GM12878 (cell line): Measurements from ENCODE around the gene ZCCHC2. TPM values are rescaled to one million over a fixed set of nuclear protein-coding genes. Genes with fewer than 3 reads are reported as not detected.

Experiments used
- ASH2L ChIP-seq: fragments of 300-600, 200-600 bp; sonication (generic); IDR thresholded peaks from 2 replicates; pipeline ENCODE4 v1.6.1; 2017; ENCODE audit warnings: low read depth, mild to moderate bottlenecking, borderline replicate concordance
- ATF7 ChIP-seq: fragments of 450-650 bp; IDR thresholded peaks from 2 replicates; pipeline ENCODE4 v1.6.1; 2016; ENCODE audit warnings: low read depth, mild to moderate bottlenecking
- EGR1 ChIP-seq, 2 experiments: IDR thresholded peaks; 1 replicate in 1 of 2; 2 replicates in 1 of 2; pipeline ENCODE4 v1.6.1; 2011 to 2012; ENCODE audit warnings: low read depth in 2 of 2, low read length in 2 of 2, borderline replicate concordance in 1 of 2, mild to moderate bottlenecking in 1 of 2, moderate library complexity in 1 of 2
- MTA3 ChIP-seq: IDR thresholded peaks from 2 replicates; pipeline ENCODE4 v1.6.1; 2012; ENCODE audit warnings: low read length, inconsistent platforms, borderline replicate concordance
- NFIC ChIP-seq: IDR thresholded peaks from 2 replicates; pipeline ENCODE4 v1.6.1; 2012; ENCODE audit warnings: low read depth, mild to moderate bottlenecking, inconsistent platforms, low read length, moderate library complexity
- RELA ChIP-seq: fragments of 450-650 bp; IDR thresholded peaks from 2 replicates; pipeline ENCODE4 v1.8.0; 2014; ENCODE audit warnings: borderline replicate concordance; ENCODE audit not compliant: partially characterized antibody
- RFX5 ChIP-seq: IDR thresholded peaks from 2 replicates; pipeline ENCODE4 v1.6.1; 2011; ENCODE audit warnings: low read depth, low read length, improper control_type of control experiment
- SMAD1 ChIP-seq: fragments of 450-650 bp; IDR thresholded peaks from 2 replicates; pipeline ENCODE4 v1.6.1; 2018; ENCODE audit warnings: mild to moderate bottlenecking, low read depth; ENCODE audit not compliant: partially characterized antibody
- SP1 ChIP-seq: IDR thresholded peaks from one replicate; pipeline ENCODE4 v1.6.1; 2011; ENCODE audit warnings: low read depth, low read length
- polyA plus RNA-seq, 11 experiments: library from polyadenylated mRNA; depleted of rRNA in 4 of 11; unstranded in 6 of 11; stranded (reverse) in 5 of 11; fragments of >200 nt; fragmentation: Nextera tagmentation in 4 of 11; fragmentation: Illumina TruSeq in 1 of 11; extraction: Ambion mirVana in 4 of 11; extraction: Trizol in 1 of 11; gene quantifications; 1 replicate in 1 of 11; 2 replicates in 10 of 11; pipeline versions ENCODE4 v1.2.1 to v1.2.3, GENCODE V29; 2011 to 2016; ENCODE audit warnings: inconsistent platforms in 2 of 11, missing spikeins in 2 of 11, low read depth in 1 of 11
- total RNA-seq, 4 experiments: library from RNA; depleted of rRNA in 3 of 4; stranded (reverse); fragments of >200 nt in 3 of 4; fragmentation: Illumina TruSeq in 1 of 4; extraction: Trizol in 1 of 4; gene quantifications; 2 replicates each; pipeline versions ENCODE4 v1.2.1 to v1.2.3, GENCODE V29; 2013 to 2021
- TF ChIP-seq, protein P1 (sequence below): fragments of 450-650 bp; conservative IDR thresholded peaks from 2 replicates; pipeline ENCODE4 v1.6.1; 2017; ENCODE audit warnings: mild to moderate bottlenecking, moderate library complexity
- TF ChIP-seq, protein P2 (sequence below): fragments of 450-650 bp; IDR thresholded peaks from 2 replicates; pipeline ENCODE4 v1.6.1; 2018; ENCODE audit warnings: mild to moderate bottlenecking, low read depth, moderate library complexity; ENCODE audit not compliant: partially characterized antibody
- TF ChIP-seq, protein P3 (sequence below): fragments of 450-650 bp; IDR thresholded peaks from 2 replicates; pipeline ENCODE4 v1.6.1; 2017; ENCODE audit warnings: borderline replicate concordance
- TF ChIP-seq, protein P4 (sequence below): fragments of 450-650 bp; IDR thresholded peaks from 2 replicates; pipeline ENCODE4 v1.6.1; 2018; ENCODE audit warnings: borderline replicate concordance, mild to moderate bottlenecking; ENCODE audit not compliant: partially characterized antibody
- TF ChIP-seq, protein P5 (sequence below): IDR thresholded peaks from 2 replicates; pipeline ENCODE4 v1.6.1; 2011; ENCODE audit warnings: low read depth, mild to moderate bottlenecking, low read length, moderate library complexity, borderline replicate concordance; ENCODE audit errors: extremely low read depth
- TF ChIP-seq, protein P6 (sequence below): fragments of 450-650 bp; IDR thresholded peaks from 2 replicates; pipeline ENCODE4 v1.6.1; 2014; ENCODE audit warnings: mild to moderate bottlenecking
- TF ChIP-seq, protein P7 (sequence below): fragments of 450-650 bp; IDR thresholded peaks from 2 replicates; pipeline ENCODE4 v1.6.1; 2017; ENCODE audit warnings: low read depth, mild to moderate bottlenecking, moderate library complexity

ZCCHC2 gene
- total and polyA plus RNA-seq, 10 of the 15 experiments (the other 5 are each of a cell fraction or from before 2014, with no cell fraction given) = 1.7 to 17.4 (median 8.6) TPM

DNA sequence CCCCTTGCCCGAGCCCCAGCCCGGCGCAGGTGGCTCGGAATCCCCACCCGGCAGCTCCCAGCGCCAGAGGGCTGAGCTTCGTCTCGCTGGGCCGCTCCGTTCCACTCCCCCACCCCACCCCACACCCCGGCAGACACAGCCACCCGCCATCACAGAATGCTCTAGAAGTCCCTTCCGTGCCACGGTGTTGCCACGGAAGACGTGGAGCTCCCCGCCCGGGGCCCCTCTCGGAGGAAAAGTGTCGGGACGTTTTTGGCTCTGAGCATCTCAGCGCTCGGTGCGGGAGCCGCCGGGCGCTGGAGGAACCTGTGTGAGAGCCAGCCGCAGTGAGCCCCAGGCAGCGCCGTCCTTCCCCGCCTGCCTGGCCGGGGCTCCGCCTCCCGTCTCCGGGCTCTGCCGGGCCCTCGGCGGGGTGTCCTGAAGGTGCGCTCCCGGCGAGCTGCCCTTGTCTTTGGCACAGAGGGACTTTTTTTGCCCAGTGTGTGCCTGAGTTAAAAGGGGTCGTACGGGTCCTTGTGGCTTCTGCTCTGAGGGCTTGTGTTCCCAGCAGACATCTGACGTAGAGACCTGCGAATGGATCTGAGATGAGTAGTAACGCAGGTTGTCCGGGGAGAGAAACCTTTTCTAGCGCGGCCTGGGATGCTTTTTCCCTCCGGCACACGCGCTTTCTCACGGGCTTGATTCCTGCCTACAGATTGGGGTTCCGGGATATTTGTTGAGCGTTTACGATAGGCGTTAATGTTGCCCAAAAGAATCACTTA lies 1.8 kb downstream of the ZCCHC2 start (continued):
- TF ChIP-seq, protein P1, sequence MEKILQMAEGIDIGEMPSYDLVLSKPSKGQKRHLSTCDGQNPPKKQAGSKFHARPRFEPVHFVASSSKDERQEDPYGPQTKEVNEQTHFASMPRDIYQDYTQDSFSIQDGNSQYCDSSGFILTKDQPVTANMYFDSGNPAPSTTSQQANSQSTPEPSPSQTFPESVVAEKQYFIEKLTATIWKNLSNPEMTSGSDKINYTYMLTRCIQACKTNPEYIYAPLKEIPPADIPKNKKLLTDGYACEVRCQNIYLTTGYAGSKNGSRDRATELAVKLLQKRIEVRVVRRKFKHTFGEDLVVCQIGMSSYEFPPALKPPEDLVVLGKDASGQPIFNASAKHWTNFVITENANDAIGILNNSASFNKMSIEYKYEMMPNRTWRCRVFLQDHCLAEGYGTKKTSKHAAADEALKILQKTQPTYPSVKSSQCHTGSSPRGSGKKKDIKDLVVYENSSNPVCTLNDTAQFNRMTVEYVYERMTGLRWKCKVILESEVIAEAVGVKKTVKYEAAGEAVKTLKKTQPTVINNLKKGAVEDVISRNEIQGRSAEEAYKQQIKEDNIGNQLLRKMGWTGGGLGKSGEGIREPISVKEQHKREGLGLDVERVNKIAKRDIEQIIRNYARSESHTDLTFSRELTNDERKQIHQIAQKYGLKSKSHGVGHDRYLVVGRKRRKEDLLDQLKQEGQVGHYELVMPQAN = no peak
- TF ChIP-seq RFX5 (no peak), MTA3 (no peak), RELA (no peak), ASH2L (no peak), NFIC (no peak), SMAD1 (no peak), EGR1 (IDR thresholded peaks at IDR 0.05; ENCODE audit: borderline replicate concordance in 1 of 2, low read depth in 2 of 2, low read length in 2 of 2) (no peak), ATF7 (no peak), SP1 (no peak)
- TF ChIP-seq, protein P2, sequence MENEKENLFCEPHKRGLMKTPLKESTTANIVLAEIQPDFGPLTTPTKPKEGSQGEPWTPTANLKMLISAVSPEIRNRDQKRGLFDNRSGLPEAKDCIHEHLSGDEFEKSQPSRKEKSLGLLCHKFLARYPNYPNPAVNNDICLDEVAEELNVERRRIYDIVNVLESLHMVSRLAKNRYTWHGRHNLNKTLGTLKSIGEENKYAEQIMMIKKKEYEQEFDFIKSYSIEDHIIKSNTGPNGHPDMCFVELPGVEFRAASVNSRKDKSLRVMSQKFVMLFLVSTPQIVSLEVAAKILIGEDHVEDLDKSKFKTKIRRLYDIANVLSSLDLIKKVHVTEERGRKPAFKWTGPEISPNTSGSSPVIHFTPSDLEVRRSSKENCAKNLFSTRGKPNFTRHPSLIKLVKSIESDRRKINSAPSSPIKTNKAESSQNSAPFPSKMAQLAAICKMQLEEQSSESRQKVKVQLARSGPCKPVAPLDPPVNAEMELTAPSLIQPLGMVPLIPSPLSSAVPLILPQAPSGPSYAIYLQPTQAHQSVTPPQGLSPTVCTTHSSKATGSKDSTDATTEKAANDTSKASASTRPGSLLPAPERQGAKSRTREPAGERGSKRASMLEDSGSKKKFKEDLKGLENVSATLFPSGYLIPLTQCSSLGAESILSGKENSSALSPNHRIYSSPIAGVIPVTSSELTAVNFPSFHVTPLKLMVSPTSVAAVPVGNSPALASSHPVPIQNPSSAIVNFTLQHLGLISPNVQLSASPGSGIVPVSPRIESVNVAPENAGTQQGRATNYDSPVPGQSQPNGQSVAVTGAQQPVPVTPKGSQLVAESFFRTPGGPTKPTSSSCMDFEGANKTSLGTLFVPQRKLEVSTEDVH = no peak
- TF ChIP-seq, protein P3, sequence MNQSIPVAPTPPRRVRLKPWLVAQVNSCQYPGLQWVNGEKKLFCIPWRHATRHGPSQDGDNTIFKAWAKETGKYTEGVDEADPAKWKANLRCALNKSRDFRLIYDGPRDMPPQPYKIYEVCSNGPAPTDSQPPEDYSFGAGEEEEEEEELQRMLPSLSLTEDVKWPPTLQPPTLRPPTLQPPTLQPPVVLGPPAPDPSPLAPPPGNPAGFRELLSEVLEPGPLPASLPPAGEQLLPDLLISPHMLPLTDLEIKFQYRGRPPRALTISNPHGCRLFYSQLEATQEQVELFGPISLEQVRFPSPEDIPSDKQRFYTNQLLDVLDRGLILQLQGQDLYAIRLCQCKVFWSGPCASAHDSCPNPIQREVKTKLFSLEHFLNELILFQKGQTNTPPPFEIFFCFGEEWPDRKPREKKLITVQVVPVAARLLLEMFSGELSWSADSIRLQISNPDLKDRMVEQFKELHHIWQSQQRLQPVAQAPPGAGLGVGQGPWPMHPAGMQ = no peak
- TF ChIP-seq, protein P4, sequence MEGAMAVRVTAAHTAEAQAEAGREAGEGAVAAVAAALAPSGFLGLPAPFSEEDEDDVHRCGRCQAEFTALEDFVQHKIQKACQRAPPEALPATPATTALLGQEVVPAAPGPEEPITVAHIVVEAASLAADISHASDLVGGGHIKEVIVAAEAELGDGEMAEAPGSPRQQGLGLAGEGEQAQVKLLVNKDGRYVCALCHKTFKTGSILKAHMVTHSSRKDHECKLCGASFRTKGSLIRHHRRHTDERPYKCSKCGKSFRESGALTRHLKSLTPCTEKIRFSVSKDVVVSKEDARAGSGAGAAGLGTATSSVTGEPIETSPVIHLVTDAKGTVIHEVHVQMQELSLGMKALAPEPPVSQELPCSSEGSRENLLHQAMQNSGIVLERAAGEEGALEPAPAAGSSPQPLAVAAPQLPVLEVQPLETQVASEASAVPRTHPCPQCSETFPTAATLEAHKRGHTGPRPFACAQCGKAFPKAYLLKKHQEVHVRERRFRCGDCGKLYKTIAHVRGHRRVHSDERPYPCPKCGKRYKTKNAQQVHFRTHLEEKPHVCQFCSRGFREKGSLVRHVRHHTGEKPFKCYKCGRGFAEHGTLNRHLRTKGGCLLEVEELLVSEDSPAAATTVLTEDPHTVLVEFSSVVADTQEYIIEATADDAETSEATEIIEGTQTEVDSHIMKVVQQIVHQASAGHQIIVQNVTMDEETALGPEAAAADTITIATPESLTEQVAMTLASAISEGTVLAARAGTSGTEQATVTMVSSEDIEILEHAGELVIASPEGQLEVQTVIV = no peak
- TF ChIP-seq, protein P5, sequence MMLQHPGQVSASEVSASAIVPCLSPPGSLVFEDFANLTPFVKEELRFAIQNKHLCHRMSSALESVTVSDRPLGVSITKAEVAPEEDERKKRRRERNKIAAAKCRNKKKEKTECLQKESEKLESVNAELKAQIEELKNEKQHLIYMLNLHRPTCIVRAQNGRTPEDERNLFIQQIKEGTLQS = no peak
- TF ChIP-seq, protein P6, sequence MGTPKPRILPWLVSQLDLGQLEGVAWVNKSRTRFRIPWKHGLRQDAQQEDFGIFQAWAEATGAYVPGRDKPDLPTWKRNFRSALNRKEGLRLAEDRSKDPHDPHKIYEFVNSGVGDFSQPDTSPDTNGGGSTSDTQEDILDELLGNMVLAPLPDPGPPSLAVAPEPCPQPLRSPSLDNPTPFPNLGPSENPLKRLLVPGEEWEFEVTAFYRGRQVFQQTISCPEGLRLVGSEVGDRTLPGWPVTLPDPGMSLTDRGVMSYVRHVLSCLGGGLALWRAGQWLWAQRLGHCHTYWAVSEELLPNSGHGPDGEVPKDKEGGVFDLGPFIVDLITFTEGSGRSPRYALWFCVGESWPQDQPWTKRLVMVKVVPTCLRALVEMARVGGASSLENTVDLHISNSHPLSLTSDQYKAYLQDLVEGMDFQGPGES = no peak
- TF ChIP-seq, protein P7, sequence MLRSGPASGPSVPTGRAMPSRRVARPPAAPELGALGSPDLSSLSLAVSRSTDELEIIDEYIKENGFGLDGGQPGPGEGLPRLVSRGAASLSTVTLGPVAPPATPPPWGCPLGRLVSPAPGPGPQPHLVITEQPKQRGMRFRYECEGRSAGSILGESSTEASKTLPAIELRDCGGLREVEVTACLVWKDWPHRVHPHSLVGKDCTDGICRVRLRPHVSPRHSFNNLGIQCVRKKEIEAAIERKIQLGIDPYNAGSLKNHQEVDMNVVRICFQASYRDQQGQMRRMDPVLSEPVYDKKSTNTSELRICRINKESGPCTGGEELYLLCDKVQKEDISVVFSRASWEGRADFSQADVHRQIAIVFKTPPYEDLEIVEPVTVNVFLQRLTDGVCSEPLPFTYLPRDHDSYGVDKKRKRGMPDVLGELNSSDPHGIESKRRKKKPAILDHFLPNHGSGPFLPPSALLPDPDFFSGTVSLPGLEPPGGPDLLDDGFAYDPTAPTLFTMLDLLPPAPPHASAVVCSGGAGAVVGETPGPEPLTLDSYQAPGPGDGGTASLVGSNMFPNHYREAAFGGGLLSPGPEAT = no peak; the same call in 1 of the 2 replicates
